ENCODE measurements around the gene CYP26C1.
"Not testable (repeated sequence)": the region's sequence is repeated elsewhere in the genome, so short reads cannot be mapped to it uniquely, and the experiment has no call there.

Gene CYP26C1

DNA sequence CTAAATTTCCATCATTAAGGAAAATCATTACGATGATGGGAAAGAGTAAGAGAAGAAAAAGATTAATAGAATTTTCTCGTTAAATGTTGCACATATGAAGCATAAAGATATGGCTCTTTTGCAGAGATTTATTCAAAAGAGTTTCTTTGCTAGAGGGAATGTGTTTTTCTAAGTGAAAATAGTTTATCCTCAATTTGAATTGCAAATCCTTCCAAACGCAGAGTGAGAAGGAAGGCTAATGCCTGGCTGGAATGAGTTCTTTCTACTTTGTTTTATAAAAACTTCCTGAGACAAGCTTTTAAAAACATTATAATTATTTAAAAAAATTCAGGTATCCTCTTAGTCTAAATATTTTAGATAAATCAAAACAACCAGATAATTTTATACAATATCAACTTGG, 27.2 kb downstream of the CYP26C1 start:
- Histone ChIP-seq H3K36me3 (ENCODE audit: control insufficient read depth, insufficient read depth, low read length) (no peaks in the 10 kb centered on the region), H3K27ac (ENCODE audit: low read depth, low read length) (no peak overlapping the region), H3K9ac (ENCODE audit: low read length) (no peak overlapping the region), H3K4me1 (ENCODE audit: control insufficient read depth, insufficient read depth, low read length) (no peaks in the 10 kb centered on the region), H3K4me3 (ENCODE audit: low read length) (no peak overlapping the region), H3K27me3 (ENCODE audit: control insufficient read depth, insufficient read depth, low read length) (no peaks in the 10 kb centered on the region)

DNA sequence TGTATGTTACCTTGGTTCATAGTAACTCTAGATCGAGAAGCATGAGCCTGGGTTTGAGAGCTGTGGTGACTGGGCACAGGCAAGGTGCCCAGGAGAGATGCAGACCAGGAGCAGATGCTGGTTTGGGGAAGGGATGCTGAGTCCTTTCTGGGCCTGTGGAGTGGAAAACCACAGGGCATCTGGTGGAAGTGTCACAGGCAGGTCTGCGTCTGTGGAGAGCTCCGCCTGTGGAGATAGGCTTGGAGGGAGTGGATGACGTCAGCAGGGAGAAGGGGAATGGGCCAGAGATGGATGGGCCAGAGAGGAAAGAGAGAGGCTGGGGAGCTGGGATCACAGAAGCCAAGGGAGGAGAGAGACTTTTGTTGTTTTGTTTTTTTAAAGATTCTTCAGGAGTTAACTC, 27.9 kb downstream of the CYP26C1 start:
- no peaks in the 10 kb centered on the region for H3K36me3 ChIP-seq (ENCODE audit: control insufficient read depth, insufficient read depth, low read length)
- no peaks in the 10 kb centered on the region for H3K27me3 ChIP-seq (ENCODE audit: control insufficient read depth, insufficient read depth, low read length)
- no peak overlapping the region for H3K4me3 ChIP-seq (ENCODE audit: low read length)
- no peak overlapping the region for H3K27ac ChIP-seq (ENCODE audit: low read depth, low read length)
- no peak overlapping the region for H3K9ac ChIP-seq (ENCODE audit: low read length)
- H3K4me1 ChIP-seq (ENCODE audit: control insufficient read depth, insufficient read depth, low read length) = no peaks in the 10 kb centered on the region

DNA sequence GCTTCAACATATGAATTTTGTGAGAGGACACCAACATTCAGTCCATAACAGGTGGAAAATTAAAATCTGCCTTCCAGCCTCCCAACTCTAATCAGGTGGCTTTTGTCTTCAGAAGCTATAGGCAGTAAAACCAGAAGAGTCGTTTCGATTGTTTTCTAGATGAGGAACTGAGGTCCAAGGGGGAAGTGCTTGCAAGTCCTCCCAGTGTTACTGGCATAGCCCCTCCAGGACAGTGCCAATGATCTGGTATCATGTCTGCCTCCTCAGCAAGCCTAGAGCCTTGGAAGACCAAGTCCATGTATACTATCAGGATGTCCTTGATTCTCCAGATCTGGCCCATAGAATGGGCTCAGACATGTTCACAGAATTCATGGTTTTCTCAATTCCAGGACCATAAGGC, 30.0 kb downstream of the CYP26C1 start:
- Histone ChIP-seq H3K4me1 (ENCODE audit: control insufficient read depth, insufficient read depth, low read length) (no peaks in the 10 kb centered on the region), H3K27ac (ENCODE audit: low read depth, low read length) (no peak overlapping the region), H3K4me3 (ENCODE audit: low read length) (no peak overlapping the region), H3K9ac (ENCODE audit: low read length) (no peak overlapping the region), H3K36me3 (ENCODE audit: control insufficient read depth, insufficient read depth, low read length) (no peaks in the 10 kb centered on the region), H3K27me3 (ENCODE audit: control insufficient read depth, insufficient read depth, low read length) (no peaks in the 10 kb centered on the region)

DNA sequence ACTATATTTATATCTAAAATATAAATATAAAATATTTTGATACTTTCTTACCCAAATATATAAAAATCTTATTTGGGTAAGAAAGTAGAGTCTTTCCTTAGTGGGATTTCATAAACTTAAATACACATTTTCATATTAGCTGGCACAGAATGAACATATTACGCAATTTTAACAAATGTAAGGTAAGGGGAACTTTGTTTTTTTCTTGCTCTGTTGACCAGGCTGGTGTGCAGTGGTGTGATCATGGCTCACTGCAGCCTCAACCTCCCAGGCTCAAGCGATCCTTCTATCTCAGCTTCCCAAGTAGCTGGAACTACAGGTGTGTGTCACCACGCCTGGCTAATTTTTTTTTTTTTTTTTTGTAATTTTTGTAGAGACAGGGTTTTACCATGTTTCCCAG, 31.4 kb downstream of the CYP26C1 start:
- H3K27me3 ChIP-seq (ENCODE audit: control insufficient read depth, insufficient read depth, low read length) = no peaks in the 10 kb centered on the region
- no peak overlapping the region for H3K27ac ChIP-seq (ENCODE audit: low read depth, low read length)
- no peak overlapping the region for H3K9ac ChIP-seq (ENCODE audit: low read length)
- H3K4me3 ChIP-seq (ENCODE audit: low read length) = no peak overlapping the region
- H3K36me3 ChIP-seq (ENCODE audit: control insufficient read depth, insufficient read depth, low read length) = no peaks in the 10 kb centered on the region
- H3K4me1 ChIP-seq (ENCODE audit: control insufficient read depth, insufficient read depth, low read length) = no peaks in the 10 kb centered on the region

DNA sequence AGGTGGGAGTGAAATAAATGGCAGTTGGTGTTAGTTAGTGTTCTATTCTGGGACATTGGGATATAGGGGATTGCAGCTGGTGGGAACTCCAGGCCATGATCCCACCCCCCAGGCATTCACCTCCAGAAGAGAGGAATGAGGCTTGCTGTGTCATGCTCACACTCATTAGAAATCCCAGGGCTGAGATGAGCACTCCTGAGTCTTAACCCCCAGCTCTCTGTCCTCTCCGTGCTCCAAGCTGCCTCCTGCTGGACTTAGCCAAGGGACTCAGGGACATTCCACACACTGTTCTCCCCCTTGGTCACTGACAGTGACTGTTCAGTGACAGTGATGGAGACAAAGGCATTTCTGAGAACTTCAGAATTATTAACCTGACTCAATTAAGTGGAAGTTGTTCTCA, 34.6 kb downstream of the CYP26C1 start:
- Histone ChIP-seq H3K36me3 (ENCODE audit: control insufficient read depth, insufficient read depth, low read length) (no peaks in the 10 kb centered on the region), H3K9ac (ENCODE audit: low read length) (no peak overlapping the region), H3K4me1 (ENCODE audit: control insufficient read depth, insufficient read depth, low read length) (no peaks in the 10 kb centered on the region), H3K27me3 (ENCODE audit: control insufficient read depth, insufficient read depth, low read length) (no peaks in the 10 kb centered on the region), H3K4me3 (ENCODE audit: low read length) (no peak overlapping the region), H3K27ac (ENCODE audit: low read depth, low read length) (no peak overlapping the region)

DNA sequence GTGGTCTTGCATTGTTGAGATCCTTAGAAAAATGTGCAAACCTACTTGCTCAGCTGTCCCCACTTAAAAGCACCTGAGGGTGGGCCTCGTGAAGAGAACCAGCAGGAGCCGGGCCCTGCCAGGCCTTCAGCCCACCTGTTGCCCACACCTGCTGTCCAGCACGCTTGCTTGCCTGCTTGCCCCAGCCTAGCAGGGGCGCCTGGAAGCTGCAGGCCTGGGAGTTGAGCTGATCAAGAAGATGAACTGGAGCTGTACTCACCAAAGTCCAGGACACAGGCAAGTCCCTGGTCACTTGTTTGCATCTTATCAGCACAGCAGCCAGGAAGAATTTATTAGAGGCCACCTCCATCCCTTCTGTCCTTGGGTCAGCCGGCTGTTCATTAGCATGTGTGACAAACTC, 36.3 kb downstream of the CYP26C1 start:
- Histone ChIP-seq H3K4me1 (ENCODE audit: control insufficient read depth, insufficient read depth, low read length) (no peaks in the 10 kb centered on the region), H3K27ac (ENCODE audit: low read depth, low read length) (no peak overlapping the region), H3K9ac (ENCODE audit: low read length) (no peak overlapping the region), H3K36me3 (ENCODE audit: control insufficient read depth, insufficient read depth, low read length) (no peaks in the 10 kb centered on the region), H3K27me3 (ENCODE audit: control insufficient read depth, insufficient read depth, low read length) (no peaks in the 10 kb centered on the region), H3K4me3 (ENCODE audit: low read length) (no peak overlapping the region)

DNA sequence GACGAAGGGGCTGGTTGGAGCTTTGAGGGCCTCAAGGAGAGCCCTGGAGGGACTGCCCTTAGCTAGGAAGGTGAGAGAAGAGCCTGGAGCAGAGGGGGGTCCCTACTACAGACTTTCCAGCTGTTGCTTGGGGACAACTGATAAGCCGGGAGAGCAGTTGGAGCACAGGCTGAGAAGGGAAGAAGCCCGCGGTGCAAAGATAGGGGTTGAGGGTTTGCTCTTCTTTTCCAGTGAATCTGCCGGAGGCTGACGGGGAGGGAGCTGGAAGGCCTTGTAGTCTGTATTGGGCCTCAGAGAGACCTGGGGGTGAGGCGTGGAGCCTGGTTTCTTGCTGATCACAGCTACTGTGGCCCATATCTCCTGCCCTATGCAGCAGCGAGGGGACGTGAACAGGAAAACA, 36.8 kb downstream of the CYP26C1 start:
- Histone ChIP-seq H3K27ac (ENCODE audit: low read depth, low read length) (no peak overlapping the region), H3K27me3 (ENCODE audit: control insufficient read depth, insufficient read depth, low read length) (no peaks in the 10 kb centered on the region), H3K36me3 (ENCODE audit: control insufficient read depth, insufficient read depth, low read length) (no peaks in the 10 kb centered on the region), H3K4me1 (ENCODE audit: control insufficient read depth, insufficient read depth, low read length) (no peaks in the 10 kb centered on the region), H3K4me3 (ENCODE audit: low read length) (no peak overlapping the region), H3K9ac (ENCODE audit: low read length) (no peak overlapping the region)

DNA sequence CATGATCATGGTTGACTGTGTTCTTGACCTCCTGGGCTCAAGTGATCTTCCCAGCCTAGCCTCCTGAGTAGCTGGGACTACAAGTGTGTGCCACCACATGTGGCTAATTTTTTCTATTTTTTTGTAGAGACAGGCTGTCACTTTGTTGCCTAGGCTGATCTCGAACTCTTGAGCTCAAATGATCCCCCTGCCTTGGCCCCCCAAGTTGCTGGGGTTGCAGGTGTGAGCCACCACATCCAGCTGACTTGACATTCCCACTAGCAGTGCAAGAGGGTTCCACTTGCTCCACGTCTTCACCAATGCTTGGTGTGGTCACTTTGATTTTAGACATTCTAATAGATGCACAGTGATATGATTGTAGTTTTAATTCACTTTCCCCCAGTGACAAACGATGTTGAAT, 38.2 kb downstream of the CYP26C1 start:
- H3K36me3 ChIP-seq (ENCODE audit: control insufficient read depth, insufficient read depth, low read length) = no peaks in the 10 kb centered on the region
- no peak overlapping the region for H3K27ac ChIP-seq (ENCODE audit: low read depth, low read length)
- no peak overlapping the region for H3K4me3 ChIP-seq (ENCODE audit: low read length)
- H3K4me1 ChIP-seq (ENCODE audit: control insufficient read depth, insufficient read depth, low read length) = no peaks in the 10 kb centered on the region
- H3K27me3 ChIP-seq (ENCODE audit: control insufficient read depth, insufficient read depth, low read length) = no peaks in the 10 kb centered on the region
- no peak overlapping the region for H3K9ac ChIP-seq (ENCODE audit: low read length)

DNA sequence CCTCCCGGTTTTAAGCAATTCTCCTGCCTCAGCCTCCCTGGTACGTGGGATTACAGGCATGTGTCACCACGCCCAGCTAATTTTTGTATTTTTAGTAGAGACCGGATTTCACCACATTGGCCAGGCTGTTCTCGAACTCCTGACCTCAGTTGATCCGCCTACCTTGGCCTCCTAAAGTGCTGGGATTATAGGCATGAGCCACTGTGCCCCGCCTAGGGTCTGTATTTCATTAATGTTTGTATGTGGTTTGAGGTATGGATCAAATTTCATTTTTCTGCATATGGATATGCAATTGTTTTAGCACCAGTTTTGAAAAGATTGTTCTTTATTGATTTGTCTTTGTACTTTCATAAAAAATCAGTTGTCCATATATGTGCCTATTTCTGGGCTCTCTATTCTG, 39.1 kb downstream of the CYP26C1 start:
- no peaks in the 10 kb centered on the region for H3K4me1 ChIP-seq (ENCODE audit: control insufficient read depth, insufficient read depth, low read length)
- no peaks in the 10 kb centered on the region for H3K36me3 ChIP-seq (ENCODE audit: control insufficient read depth, insufficient read depth, low read length)
- no peak overlapping the region for H3K27ac ChIP-seq (ENCODE audit: low read depth, low read length)
- no peak overlapping the region for H3K9ac ChIP-seq (ENCODE audit: low read length)
- H3K27me3 ChIP-seq (ENCODE audit: control insufficient read depth, insufficient read depth, low read length) = no peaks in the 10 kb centered on the region
- no peak overlapping the region for H3K4me3 ChIP-seq (ENCODE audit: low read length)

DNA sequence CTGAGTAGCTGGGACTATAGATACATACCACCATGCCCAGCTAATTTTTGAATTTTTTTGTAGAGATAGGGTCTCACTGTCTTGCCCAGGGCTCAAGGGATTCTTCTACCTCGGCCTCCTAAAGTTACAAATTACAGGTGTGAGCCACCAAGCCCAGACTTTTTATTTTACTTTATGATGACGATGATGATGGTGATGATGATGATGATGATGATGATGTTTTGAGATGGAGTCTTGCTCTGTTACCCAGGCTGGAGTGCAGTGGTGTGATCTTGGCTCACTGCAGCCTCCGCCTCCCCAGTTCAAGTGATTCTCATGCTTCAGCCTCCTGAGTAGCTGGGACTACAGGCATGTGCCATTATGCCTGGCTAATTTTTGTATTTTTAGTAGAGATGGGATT, 40.5 kb downstream of the CYP26C1 start:
- not testable (repeated sequence) for H3K27me3 ChIP-seq (ENCODE audit: control insufficient read depth, insufficient read depth, low read length); H3K27ac ChIP-seq (ENCODE audit: low read depth, low read length); H3K9ac ChIP-seq (ENCODE audit: low read length); H3K4me3 ChIP-seq (ENCODE audit: low read length); H3K4me1 ChIP-seq (ENCODE audit: control insufficient read depth, insufficient read depth, low read length); H3K36me3 ChIP-seq (ENCODE audit: control insufficient read depth, insufficient read depth, low read length)

DNA sequence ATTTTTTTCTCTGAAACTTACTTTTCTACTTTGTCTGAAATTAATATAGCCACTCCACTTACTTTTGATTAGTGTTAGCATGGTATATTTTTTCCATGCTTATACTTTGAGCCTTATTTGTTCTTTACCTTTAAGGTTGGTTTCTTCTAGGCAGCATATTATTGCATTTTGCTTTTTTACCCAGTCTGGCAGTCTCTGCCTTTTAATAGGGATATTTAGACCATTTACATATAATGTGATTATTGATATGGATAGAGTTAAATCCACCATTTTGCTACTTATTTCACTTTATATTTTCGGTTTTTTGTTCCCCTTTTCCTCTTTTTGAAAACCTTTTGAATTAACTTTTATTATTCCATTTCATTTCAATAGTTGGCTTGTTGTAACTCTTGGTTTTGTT, 43.4 kb downstream of the CYP26C1 start:
- no peak overlapping the region for H3K9ac ChIP-seq (ENCODE audit: low read length)
- no peak overlapping the region for H3K4me3 ChIP-seq (ENCODE audit: low read length)
- no peaks in the 10 kb centered on the region for H3K4me1 ChIP-seq (ENCODE audit: control insufficient read depth, insufficient read depth, low read length)
- H3K27ac ChIP-seq (ENCODE audit: low read depth, low read length) = no peak overlapping the region
- H3K27me3 ChIP-seq (ENCODE audit: control insufficient read depth, insufficient read depth, low read length) = no peaks in the 10 kb centered on the region
- no peaks in the 10 kb centered on the region for H3K36me3 ChIP-seq (ENCODE audit: control insufficient read depth, insufficient read depth, low read length)

DNA sequence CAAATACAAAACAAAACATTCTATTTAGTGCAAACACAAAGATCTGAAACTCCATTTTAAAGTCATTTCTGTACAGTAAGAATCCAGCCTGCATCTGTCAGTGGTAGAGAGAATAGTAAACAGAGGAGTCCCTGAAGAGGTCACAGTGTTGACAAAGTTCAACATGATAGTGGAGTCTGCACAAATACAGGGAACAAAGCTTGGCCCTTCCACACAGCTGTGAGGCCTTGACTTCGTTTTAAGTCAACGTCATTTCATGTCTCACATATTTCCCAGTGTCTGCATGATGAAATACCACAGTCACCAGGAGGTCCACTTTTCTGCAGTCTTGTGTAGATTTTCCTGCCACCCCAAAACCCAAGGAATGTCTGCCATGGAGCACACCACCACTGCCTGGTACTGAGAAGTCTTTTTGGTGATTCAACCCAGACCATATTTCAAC, 46.1 kb downstream of the CYP26C1 start:
- no peak overlapping the region for H3K4me3 ChIP-seq (ENCODE audit: low read length)
- H3K9ac ChIP-seq (ENCODE audit: low read length) = no peak overlapping the region
- H3K27ac ChIP-seq (ENCODE audit: low read depth, low read length) = no peak overlapping the region

DNA sequence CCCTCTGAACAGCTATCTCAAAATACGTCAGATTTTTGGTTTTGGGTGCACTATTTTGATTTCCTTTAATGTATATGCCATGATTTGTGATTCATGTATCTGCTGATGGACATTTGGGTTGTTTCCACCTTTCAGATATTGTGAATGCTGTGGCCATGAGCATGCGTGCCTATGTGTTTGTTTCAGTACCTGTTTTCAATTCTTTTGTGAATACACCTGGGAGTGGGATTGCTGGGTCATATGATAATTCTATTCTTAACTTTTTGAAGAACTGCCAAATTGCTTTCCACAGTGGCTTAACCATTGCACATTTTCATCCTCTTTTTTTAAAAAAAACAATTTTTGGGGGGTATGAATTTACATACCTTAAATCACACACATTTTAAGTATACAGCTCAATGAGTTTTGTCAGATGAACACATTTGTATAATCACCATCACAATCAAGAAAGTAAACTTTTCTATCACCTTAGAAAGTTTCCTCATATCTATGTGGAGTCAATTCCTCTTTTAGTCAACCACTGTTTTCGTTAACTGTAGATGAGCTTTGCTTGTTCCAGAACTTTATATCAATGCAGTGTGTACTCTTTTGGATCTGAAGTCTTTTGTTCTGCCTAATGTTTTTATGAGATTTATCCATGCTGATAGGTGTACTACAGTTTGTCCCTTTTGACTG, 50.0 kb downstream of the CYP26C1 start:
- H3K4me3 ChIP-seq (ENCODE audit: low read length) = no peak overlapping the region
- no peak overlapping the region for H3K9ac ChIP-seq (ENCODE audit: low read length)
- H3K27ac ChIP-seq (ENCODE audit: low read depth, low read length) = no peak overlapping the region
- H3K27me3 ChIP-seq (ENCODE audit: control insufficient read depth, insufficient read depth, low read length) = no peaks in the 10 kb centered on the region
- H3K36me3 ChIP-seq (ENCODE audit: control insufficient read depth, insufficient read depth, low read length) = no peaks in the 10 kb centered on the region
- no peaks in the 10 kb centered on the region for H3K4me1 ChIP-seq (ENCODE audit: control insufficient read depth, insufficient read depth, low read length)

More for the DNA sequence above, 46.1 kb downstream of the CYP26C1 start:
- Histone ChIP-seq H3K4me1 (ENCODE audit: control insufficient read depth, insufficient read depth, low read length) (no peaks in the 10 kb centered on the region), H3K36me3 (ENCODE audit: control insufficient read depth, insufficient read depth, low read length) (no peaks in the 10 kb centered on the region), H3K27me3 (ENCODE audit: control insufficient read depth, insufficient read depth, low read length) (no peaks in the 10 kb centered on the region)

Measured in rectal smooth muscle tissue (tissue), 1 donor.